Breast epithelium (tissue), 4 donors: ENCODE data around the gene MT1B. TPM values are rescaled to one million over a fixed set of nuclear protein-coding genes. Genes with fewer than 3 reads are reported as not detected.
"Not testable (repeated sequence)": the region's sequence is repeated elsewhere in the genome, so short reads cannot be mapped to it uniquely, and the experiment has no call there.

Experiments
- DNase-seq, 2 donors: peaks; one replicate each; pipeline ENCODE4 v3.0.0-alpha.2; 2019; ENCODE audit warnings: low spot score in 2 of 2
- H3K27ac ChIP-seq, 2 donors: fragments of 200-600 bp; sonication (generic) in 1 of 2; one replicate each; pipeline ENCODE4 v1.5.1; 2016 to 2019; ENCODE audit warnings: mild to moderate bottlenecking in 1 of 2
- H3K27me3 ChIP-seq, 2 donors: fragments of 200-600 bp; sonication (generic) in 1 of 2; one replicate each; pipeline versions ENCODE4 v1.5.1 to v1.6.0; 2017 to 2019; ENCODE audit warnings: control low read depth in 1 of 2, mild to moderate bottlenecking in 1 of 2
- H3K36me3 ChIP-seq: fragments of 200-600 bp; one replicate; pipeline ENCODE4 v1.5.1; 2019
- H3K4me1 ChIP-seq, 2 donors: fragments of 200-600 bp; sonication (generic); one replicate each; pipeline ENCODE4 v1.5.1; 2016 to 2019; ENCODE audit warnings: control low read depth in 1 of 2
- H3K4me3 ChIP-seq, 3 donors: fragments of 200-600 bp; sonication (generic); 1 replicate in 2 of 3; 2 replicates in 1 of 3; pipeline ENCODE4 v1.5.1; 2016 to 2019; ENCODE audit warnings: mild to moderate bottlenecking in 3 of 3, moderate library complexity in 2 of 3
- H3K9me3 ChIP-seq, 2 donors: fragments of 200-600 bp; sonication (generic) in 1 of 2; one replicate each; pipeline ENCODE4 v1.5.1; 2016 to 2019; ENCODE audit warnings: control low read depth in 1 of 2
- POLR2A ChIP-seq: fragments of 450-650 bp; IDR thresholded peaks from one replicate; pipeline ENCODE4 v1.6.1; 2016; ENCODE audit warnings: antibody characterized with exemption, mild to moderate bottlenecking, moderate library complexity
- POLR2AphosphoS5 ChIP-seq, 3 donors: sonication (generic); formaldehyde crosslinking; IDR thresholded peaks; one replicate each; pipeline ENCODE4 v1.6.1; 2017; ENCODE audit warnings: antibody characterized with exemption in 3 of 3
- intact Hi-C: fragments of 100-400 bp; cut with DNase I; formaldehyde crosslinking; loops from one replicate; pipeline ENCODE4 v1.15.1; 2023; ENCODE audit warnings: low total_unique reads
- total RNA-seq, 3 donors: library from RNA; depleted of rRNA; stranded (reverse); fragments of >200 nt; gene quantifications; one replicate each; pipeline ENCODE4 v1.1.0, GENCODE V29; 2016
- TF ChIP-seq, protein P1 (sequence below), 3 donors: fragments of 450-650 bp; IDR thresholded peaks; one replicate each; pipeline ENCODE4 v1.5.1; 2016 to 2017; ENCODE audit warnings: antibody characterized with exemption in 3 of 3, mild to moderate bottlenecking in 3 of 3, moderate library complexity in 3 of 3

MT1B gene
- total RNA-seq, 3 donors from 2014 or later: not detected

DNA sequence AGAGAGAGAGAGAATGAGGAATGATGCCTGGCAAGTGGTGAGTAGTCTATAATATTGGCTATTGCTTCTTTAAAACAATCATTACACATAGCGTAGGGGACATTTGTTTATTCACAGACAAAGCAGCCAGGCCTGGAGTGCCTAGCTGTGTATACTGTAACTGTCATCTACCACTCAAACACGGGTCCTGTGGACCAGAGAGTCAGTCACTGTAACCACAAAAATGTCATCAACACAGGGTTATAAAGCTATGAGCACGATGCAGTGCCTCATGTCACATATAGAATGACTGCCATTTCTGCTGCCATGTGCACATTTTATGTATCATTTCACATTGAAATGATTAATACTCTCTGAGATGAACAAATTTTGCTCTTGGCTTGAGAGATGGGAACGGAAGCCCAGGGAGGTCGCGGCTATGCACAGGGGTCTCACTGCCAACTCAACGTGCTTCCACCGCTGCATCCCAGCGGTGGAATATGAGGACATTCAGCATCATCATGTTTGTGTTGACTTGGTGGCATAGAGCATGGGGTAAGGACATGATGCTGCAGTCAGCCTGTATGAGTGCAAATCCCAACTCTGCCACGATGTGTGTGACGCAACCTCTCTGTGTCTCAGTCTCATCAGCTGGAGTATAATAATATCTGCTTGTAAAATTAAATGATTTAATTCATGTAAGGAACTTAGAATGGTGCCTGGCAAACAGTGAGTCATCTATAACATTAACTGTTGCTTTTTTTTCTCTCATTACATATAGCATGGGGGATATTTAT, 21.3 kb downstream of the MT1B start:
- peaks cover 0 to 25% of the 10 kb centered on the region in 2 donors for H3K27me3 ChIP-seq
- intact Hi-C loops: no loop called here
- DNase-seq: no peak

DNA sequence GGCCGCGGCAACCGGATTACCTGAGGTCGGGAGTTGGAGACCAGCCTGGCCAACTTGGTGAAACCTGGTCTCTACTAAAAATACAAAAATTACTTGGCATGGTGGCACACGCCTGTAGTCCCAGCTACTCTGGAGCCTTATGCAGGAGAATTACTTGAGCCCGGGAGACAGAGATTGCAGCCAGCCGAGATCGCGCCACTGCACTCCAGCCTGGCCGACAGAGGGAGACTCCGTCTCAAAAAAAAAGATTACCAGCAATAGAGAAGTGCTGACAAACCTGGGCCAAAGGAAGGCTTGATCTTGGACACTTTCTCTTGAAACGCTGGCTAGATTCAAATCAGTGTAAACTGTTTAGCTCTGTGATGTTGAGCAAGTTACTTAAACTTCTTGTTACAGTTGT, 22.2 kb downstream of the MT1B start:
- no peak overlapping the region for H3K27ac ChIP-seq
- no peaks in the 10 kb centered on the region for H3K36me3 ChIP-seq
- no peaks in the 10 kb centered on the region for H3K4me1 ChIP-seq
- no peak overlapping the region for H3K4me3 ChIP-seq
- peak in 1 of 2 donors; percentile 33 for DNase-seq
- no peaks in the 10 kb centered on the region for H3K9me3 ChIP-seq
- peaks cover 0 to 22% of the 10 kb centered on the region in 2 donors for H3K27me3 ChIP-seq
- TF ChIP-seq POLR2A (no peak), POLR2AphosphoS5 (IDR thresholded peaks at IDR 0.05) (no peak)
- TF ChIP-seq, protein P1, sequence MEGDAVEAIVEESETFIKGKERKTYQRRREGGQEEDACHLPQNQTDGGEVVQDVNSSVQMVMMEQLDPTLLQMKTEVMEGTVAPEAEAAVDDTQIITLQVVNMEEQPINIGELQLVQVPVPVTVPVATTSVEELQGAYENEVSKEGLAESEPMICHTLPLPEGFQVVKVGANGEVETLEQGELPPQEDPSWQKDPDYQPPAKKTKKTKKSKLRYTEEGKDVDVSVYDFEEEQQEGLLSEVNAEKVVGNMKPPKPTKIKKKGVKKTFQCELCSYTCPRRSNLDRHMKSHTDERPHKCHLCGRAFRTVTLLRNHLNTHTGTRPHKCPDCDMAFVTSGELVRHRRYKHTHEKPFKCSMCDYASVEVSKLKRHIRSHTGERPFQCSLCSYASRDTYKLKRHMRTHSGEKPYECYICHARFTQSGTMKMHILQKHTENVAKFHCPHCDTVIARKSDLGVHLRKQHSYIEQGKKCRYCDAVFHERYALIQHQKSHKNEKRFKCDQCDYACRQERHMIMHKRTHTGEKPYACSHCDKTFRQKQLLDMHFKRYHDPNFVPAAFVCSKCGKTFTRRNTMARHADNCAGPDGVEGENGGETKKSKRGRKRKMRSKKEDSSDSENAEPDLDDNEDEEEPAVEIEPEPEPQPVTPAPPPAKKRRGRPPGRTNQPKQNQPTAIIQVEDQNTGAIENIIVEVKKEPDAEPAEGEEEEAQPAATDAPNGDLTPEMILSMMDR (IDR thresholded peaks at IDR 0.05): peak; percentile 50 to 74 (median 61)
- intact Hi-C loops: no loop called here

More for the DNA sequence above, 21.3 kb downstream of the MT1B start:
- Histone ChIP-seq H3K9me3 (no peaks in the 10 kb centered on the region), H3K27ac (no peak overlapping the region), H3K4me1 (no peaks in the 10 kb centered on the region), H3K36me3 (no peaks in the 10 kb centered on the region), H3K4me3 (no peak overlapping the region)
- TF ChIP-seq POLR2AphosphoS5 (IDR thresholded peaks at IDR 0.05) (no peak), POLR2A (no peak)
- TF ChIP-seq, protein P1 (IDR thresholded peaks at IDR 0.05): no peak

DNA sequence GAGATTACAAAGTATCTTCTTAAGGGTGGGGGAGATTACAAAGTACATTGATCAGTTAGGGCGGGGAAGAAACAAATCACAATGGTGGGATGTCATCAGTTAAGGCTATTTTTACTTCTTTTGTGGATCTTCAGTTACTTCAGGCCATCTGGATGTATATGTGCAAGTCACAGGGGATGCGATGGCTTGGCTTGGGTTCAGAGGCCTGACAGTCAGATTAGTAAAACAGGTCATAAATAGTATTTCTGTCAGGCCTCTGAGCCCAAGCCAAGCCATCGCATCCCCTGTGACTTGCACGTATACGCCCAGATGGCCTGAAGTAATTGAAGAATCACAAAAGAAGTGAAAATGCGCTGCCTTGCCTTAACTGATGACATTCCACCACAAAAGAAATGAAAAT, 22.9 kb downstream of the MT1B start:
- H3K27ac ChIP-seq, H3K36me3 ChIP-seq, H3K4me1 ChIP-seq, H3K9me3 ChIP-seq, intact Hi-C loops, H3K4me3 ChIP-seq, DNase-seq: not testable (repeated sequence)
- H3K27me3 ChIP-seq: peaks cover 0 to 15% of the 10 kb centered on the region in 2 donors

DNA sequence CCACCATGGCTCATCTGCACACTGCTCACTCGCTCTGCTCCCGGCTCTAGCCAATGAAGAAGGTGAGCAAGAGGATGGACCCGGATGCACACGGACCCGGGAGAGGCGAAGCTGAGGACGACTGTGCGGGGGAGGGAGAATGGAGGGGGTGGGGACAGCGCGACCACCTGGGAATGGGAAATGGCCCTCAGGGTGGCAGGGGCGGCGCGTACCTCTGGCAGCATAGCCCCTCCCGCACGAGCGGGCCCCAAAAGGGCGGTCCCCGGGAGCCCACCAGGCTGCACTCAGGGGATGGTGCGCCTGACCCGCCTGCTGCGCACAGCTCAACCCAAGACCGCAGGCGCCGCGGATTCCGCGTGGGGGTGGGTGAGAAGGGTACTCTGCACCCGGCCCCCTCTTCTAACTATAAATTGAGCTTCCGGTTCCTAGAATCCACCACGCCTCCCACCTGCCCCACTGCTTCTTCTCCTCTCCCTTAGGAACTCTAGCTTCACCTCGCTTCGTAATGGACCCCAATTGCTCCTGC, 24.1 kb downstream of the MT1B start:
- TF ChIP-seq POLR2AphosphoS5 (IDR thresholded peaks at IDR 0.05): no peak
- TF ChIP-seq, protein P1 (IDR thresholded peaks at IDR 0.05): no peak
- TF ChIP-seq POLR2A: no peak
- Histone ChIP-seq H3K27me3 (peaks cover 0 to 7% of the 10 kb centered on the region in 2 donors), H3K4me3 (peak overlapping the region in 1 of 3 donors; percentile 18), H3K4me1 (no peaks in the 10 kb centered on the region), H3K9me3 (no peaks in the 10 kb centered on the region), H3K27ac (no peak overlapping the region), H3K36me3 (no peaks in the 10 kb centered on the region)
- DNase-seq: no peak
- intact Hi-C loops: no loop called here

DNA sequence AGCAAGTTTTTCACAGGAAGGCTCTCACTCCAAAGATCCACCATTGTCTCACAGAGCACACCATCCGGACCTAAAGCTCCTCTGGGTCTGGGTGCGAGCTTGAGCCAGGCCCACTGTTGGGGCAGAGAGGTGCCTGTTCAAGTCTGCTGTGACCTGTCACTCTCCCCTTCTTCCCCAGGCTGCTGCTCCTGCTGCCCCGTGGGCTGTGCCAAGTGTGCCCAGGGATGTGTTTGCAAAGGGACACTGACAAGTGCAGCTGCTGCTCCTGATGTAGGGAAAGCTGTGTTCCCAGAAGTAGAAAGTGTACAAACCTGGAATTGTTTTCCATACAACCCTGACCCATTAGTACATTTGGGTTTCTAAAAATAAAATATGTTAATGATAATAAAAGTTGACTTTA, 25.8 kb downstream of the MT1B start:
- intact Hi-C loops: no loop called here
- Histone ChIP-seq H3K27ac (no peak overlapping the region), H3K27me3 (peaks cover 0 to 7% of the 10 kb centered on the region in 2 donors), H3K9me3 (no peaks in the 10 kb centered on the region), H3K4me3 (no peak overlapping the region), H3K4me1 (peaks cover 0 to 6% of the 10 kb centered on the region in 2 donors), H3K36me3 (no peaks in the 10 kb centered on the region)
- TF ChIP-seq POLR2A: no peak
- TF ChIP-seq, protein P1 (IDR thresholded peaks at IDR 0.05): no peak
- TF ChIP-seq POLR2AphosphoS5 (IDR thresholded peaks at IDR 0.05): no peak
- no peak for DNase-seq
